Endothelial cell (in vitro differentiated cells): ENCODE results near the gene ARHGEF25. TPM values are rescaled to one million over a fixed set of nuclear protein-coding genes. Genes with fewer than 3 reads are reported as not detected.
"Not testable (repeated sequence)": the region's sequence is repeated elsewhere in the genome, so short reads cannot be mapped to it uniquely, and the experiment has no call there.

Source experiments
- DNase-seq: peaks from one replicate; pipeline ENCODE4 v3.0.0; 2021; ENCODE audit warnings: low spot score
- H3K27ac Mint-ChIP-seq: one replicate; pipeline ENCODE4 v1.8.0; 2021; ENCODE audit warnings: mixed read lengths, inconsistent platforms; ENCODE audit not compliant: unreplicated experiment
- H3K27me3 Mint-ChIP-seq: one replicate; pipeline ENCODE4 v1.8.0; 2021; ENCODE audit warnings: mild to moderate bottlenecking, moderate library complexity, mixed read lengths, inconsistent platforms; ENCODE audit not compliant: unreplicated experiment
- H3K36me3 Mint-ChIP-seq: one replicate; pipeline ENCODE4 v1.8.0; 2021; ENCODE audit warnings: mild to moderate bottlenecking, low read depth, mixed read lengths, inconsistent platforms; ENCODE audit not compliant: unreplicated experiment
- H3K4me1 Mint-ChIP-seq: one replicate; pipeline ENCODE4 v1.8.0; 2021; ENCODE audit warnings: mild to moderate bottlenecking, mixed read lengths, inconsistent platforms; ENCODE audit not compliant: unreplicated experiment
- H3K4me3 Mint-ChIP-seq: one replicate; pipeline ENCODE4 v1.8.0; 2021; ENCODE audit warnings: mild to moderate bottlenecking, mixed read lengths, inconsistent platforms; ENCODE audit not compliant: unreplicated experiment
- H3K9me3 Mint-ChIP-seq: one replicate; pipeline ENCODE4 v1.8.0; 2021; ENCODE audit warnings: mixed read lengths, inconsistent platforms; ENCODE audit not compliant: unreplicated experiment
- total RNA-seq: library from RNA; stranded (reverse); fragmentation: NEBNext Ultra II Directional; extraction: Animal tissue kit (Norgen Biotek cat#: 25700); gene quantifications from one replicate; pipeline ENCODE4 v1.2.1, GENCODE V29; 2021; ENCODE audit not compliant: unreplicated experiment
- TF ChIP-seq, protein P1 (sequence below): fragments of 200-600 bp; sonication (generic); IDR thresholded peaks from one replicate; pipeline ENCODE4 v1.5.0; 2021; ENCODE audit warnings: antibody characterized with exemption; ENCODE audit not compliant: unreplicated experiment

The ARHGEF25 gene
- total RNA-seq, 1 donor from 2014 or later, result 20.0 TPM

- no peaks in the 10 kb centered on the region for H3K27me3 Mint-ChIP-seq
- TF ChIP-seq, protein P1, sequence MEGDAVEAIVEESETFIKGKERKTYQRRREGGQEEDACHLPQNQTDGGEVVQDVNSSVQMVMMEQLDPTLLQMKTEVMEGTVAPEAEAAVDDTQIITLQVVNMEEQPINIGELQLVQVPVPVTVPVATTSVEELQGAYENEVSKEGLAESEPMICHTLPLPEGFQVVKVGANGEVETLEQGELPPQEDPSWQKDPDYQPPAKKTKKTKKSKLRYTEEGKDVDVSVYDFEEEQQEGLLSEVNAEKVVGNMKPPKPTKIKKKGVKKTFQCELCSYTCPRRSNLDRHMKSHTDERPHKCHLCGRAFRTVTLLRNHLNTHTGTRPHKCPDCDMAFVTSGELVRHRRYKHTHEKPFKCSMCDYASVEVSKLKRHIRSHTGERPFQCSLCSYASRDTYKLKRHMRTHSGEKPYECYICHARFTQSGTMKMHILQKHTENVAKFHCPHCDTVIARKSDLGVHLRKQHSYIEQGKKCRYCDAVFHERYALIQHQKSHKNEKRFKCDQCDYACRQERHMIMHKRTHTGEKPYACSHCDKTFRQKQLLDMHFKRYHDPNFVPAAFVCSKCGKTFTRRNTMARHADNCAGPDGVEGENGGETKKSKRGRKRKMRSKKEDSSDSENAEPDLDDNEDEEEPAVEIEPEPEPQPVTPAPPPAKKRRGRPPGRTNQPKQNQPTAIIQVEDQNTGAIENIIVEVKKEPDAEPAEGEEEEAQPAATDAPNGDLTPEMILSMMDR, result no peak
- no peak overlapping the region for H3K27ac Mint-ChIP-seq
- H3K36me3 Mint-ChIP-seq, result peaks cover 4% of the 10 kb centered on the region
- H3K9me3 Mint-ChIP-seq, result peaks cover 4% of the 10 kb centered on the region
- no peaks in the 10 kb centered on the region for H3K4me1 Mint-ChIP-seq
- H3K4me3 Mint-ChIP-seq, result no peak overlapping the region
- no peak for DNase-seq
Measured at GRCh38 chr12:57641699-57642442, 30.6 kb downstream of the ARHGEF25 start.

DNA sequence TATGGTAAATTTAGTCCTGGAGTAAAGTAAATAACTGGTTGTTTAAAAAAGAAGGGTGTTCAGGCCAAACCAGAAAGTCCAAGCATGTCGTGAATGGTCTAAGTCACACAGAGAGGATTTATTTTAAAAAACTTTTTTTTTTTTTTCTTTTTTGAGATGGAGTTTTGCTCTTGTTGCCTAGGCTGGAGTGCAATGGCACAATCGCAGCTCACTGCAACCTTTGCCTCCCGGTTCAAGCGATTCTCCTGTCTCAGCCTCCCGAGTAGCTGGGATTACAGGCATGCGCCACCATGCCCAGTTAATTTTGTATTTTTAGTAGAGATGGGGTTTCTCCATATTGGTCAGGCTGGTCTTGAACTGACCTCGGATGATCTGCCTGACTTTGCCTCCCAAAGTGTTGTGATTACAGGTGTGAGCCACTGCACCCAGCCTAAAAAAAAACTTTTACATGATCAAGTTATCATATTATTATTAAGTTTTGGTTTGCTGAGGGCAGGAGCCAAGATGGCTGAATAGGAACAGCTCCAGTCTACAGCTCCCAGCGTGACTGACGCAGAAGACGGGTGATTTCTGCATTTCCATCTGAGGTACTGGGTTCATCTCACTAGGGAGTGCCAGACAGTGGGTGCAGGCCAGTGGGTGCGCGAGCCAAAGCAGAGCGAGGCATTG, 34.9 kb downstream of the ARHGEF25 start:
- not testable (repeated sequence) for H3K9me3 Mint-ChIP-seq, H3K4me3 Mint-ChIP-seq, H3K4me1 Mint-ChIP-seq, H3K36me3 Mint-ChIP-seq, DNase-seq, H3K27me3 Mint-ChIP-seq, H3K27ac Mint-ChIP-seq

GRCh38 chr12:57646659-57647049, 35.4 kb downstream of the ARHGEF25 start:
- H3K36me3 Mint-ChIP-seq, H3K27me3 Mint-ChIP-seq, H3K4me1 Mint-ChIP-seq, H3K9me3 Mint-ChIP-seq, H3K27ac Mint-ChIP-seq, DNase-seq, H3K4me3 Mint-ChIP-seq: not testable (repeated sequence)

GRCh38 chr12:57654042-57654441, 42.8 kb downstream of the ARHGEF25 start:
- TF ChIP-seq, protein P1, result no peak
- Mint-ChIP-seq H3K36me3 (peaks cover 14% of the 10 kb centered on the region), H3K9me3 (no peaks in the 10 kb centered on the region), H3K4me1 (no peaks in the 10 kb centered on the region), H3K27ac (no peak overlapping the region), H3K4me3 (no peak overlapping the region), H3K27me3 (peaks cover 1% of the 10 kb centered on the region)
- no peak for DNase-seq

GRCh38 chr12:57655541-57656240, 44.5 kb downstream of the ARHGEF25 start:
- no peaks in the 10 kb centered on the region for H3K9me3 Mint-ChIP-seq
- H3K36me3 Mint-ChIP-seq, result peaks cover 15% of the 10 kb centered on the region
- TF ChIP-seq, protein P1, result no peak
- H3K27ac Mint-ChIP-seq, result no peak overlapping the region
- H3K4me3 Mint-ChIP-seq, result no peak overlapping the region
- H3K27me3 Mint-ChIP-seq, result peaks cover 3% of the 10 kb centered on the region
- DNase-seq, result no peak
- H3K4me1 Mint-ChIP-seq, result no peaks in the 10 kb centered on the region

DNA sequence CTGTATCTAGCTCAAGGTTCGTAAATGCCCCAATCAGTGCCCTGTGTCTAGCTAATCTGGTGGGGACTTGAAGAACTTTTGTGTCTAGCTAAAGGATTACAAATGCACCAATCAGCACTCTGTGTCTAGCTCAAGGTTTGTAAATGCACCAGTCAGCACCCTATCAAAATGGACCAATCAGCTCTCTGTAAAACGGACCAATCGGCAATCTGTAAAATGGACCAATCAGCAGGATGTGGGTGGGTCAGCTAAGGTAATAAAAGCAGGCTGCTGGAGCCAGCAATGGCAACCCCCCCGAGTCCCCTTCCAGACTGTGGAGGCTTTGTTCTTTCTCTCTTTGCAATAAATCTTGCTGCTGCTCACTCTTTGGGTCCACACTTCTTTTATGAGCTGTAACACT, 45.2 kb downstream of the ARHGEF25 start:
- not testable (repeated sequence) for H3K4me1 Mint-ChIP-seq, DNase-seq, H3K27ac Mint-ChIP-seq, H3K27me3 Mint-ChIP-seq, H3K9me3 Mint-ChIP-seq, H3K4me3 Mint-ChIP-seq
- H3K36me3 Mint-ChIP-seq, result peaks cover 15% of the 10 kb centered on the region
